Activated CD8-positive, alpha-beta memory T cell treated with anti-CD3 and anti-CD28 coated beads for 48 hours (primary cell): Measurements from ENCODE around the gene GUK1.
"Not testable (repeated sequence)": the region's sequence is repeated elsewhere in the genome, so short reads cannot be mapped to it uniquely, and the experiment has no call there.

Source experiments
- DNase-seq, 3 experiments: peaks; one replicate each; pipeline ENCODE4 v3.0.0-alpha.2; 2020; ENCODE audit warnings: low read depth in 2 of 3, low spot score in 2 of 3

The GUK1 gene

GRCh38 chr1:228175316-228176023 is 35.4 kb downstream of the GUK1 start:
- DNase-seq = no peak

GRCh38 chr1:228176024-228176395 is 35.9 kb downstream of the GUK1 start:
- no peak for DNase-seq

- no peak for DNase-seq
Measured at GRCh38 chr1:228176461-228177182, 36.5 kb downstream of the GUK1 start.

- DNase-seq = no peak
Measured at GRCh38 chr1:228177183-228177475, 37.0 kb downstream of the GUK1 start.

- no peak for DNase-seq
Measured at GRCh38 chr1:228177721-228178710, 37.9 kb downstream of the GUK1 start.

GRCh38 chr1:228178737-228179684 is 38.9 kb downstream of the GUK1 start:
- DNase-seq = no peak

GRCh38 chr1:228180271-228180958 is 40.3 kb downstream of the GUK1 start:
- DNase-seq = no peak

- no peak for DNase-seq
Measured at GRCh38 chr1:228180959-228181644, 41.0 kb downstream of the GUK1 start.

GRCh38 chr1:228181645-228182034 is 41.6 kb downstream of the GUK1 start:
- no peak for DNase-seq

GRCh38 chr1:228182296-228183030 is 42.4 kb downstream of the GUK1 start:
- DNase-seq = no peak

- DNase-seq = no peak
Measured at GRCh38 chr1:228184152-228184551, 44.1 kb downstream of the GUK1 start.

GRCh38 chr1:228185641-228185965 is 45.5 kb downstream of the GUK1 start:
- DNase-seq = no peak

GRCh38 chr1:228188249-228188648 is 48.2 kb downstream of the GUK1 start:
- not testable (repeated sequence) for DNase-seq

GRCh38 chr1:228190182-228190581 is 50.1 kb downstream of the GUK1 start:
- no peak for DNase-seq

GRCh38 chr1:228190778-228191177 is 50.7 kb downstream of the GUK1 start:
- no peak for DNase-seq

GRCh38 chr1:228194436-228194835 is 54.4 kb downstream of the GUK1 start:
- no peak for DNase-seq

GRCh38 chr1:228194921-228195812 is 55.1 kb downstream of the GUK1 start:
- DNase-seq = no peak

GRCh38 chr1:228197555-228198147 is 57.6 kb downstream of the GUK1 start:
- DNase-seq = no peak
